CD4-positive, alpha-beta T cell treated with Interleukin-21 for 1 hour (primary cell): ENCODE measurements around the gene TSEN2.
"Not testable (repeated sequence)": the region's sequence is repeated elsewhere in the genome, so short reads cannot be mapped to it uniquely, and the experiment has no call there.

Source experiments
- DNase-seq: peaks from one replicate; pipeline ENCODE4 v3.0.0-alpha.2; 2020

Gene TSEN2

GRCh38 chr3:12484198-12484982, at the start of gene TSEN2:
Gene TSEN2, plus strand, starts transcription at chr3:12484480. Its CDS starts 5,321 bp downstream, at chr3:12489801.
- peak; percentile 96 for DNase-seq

GRCh38 chr3:12436514-12437220, 47.6 kb upstream of the TSEN2 start:
- DNase-seq: no peak

- no peak for DNase-seq
These were observed 47.1 kb upstream of the TSEN2 start for GRCh38 chr3:12437221-12437605.

GRCh38 chr3:12437861-12438260, 46.4 kb upstream of the TSEN2 start:
- no peak for DNase-seq

GRCh38 chr3:12438318-12438717, 46.0 kb upstream of the TSEN2 start:
- DNase-seq: no peak

GRCh38 chr3:12439161-12439940, 44.9 kb upstream of the TSEN2 start:
- DNase-seq: no peak

GRCh38 chr3:12440927-12441714, 43.2 kb upstream of the TSEN2 start:
- DNase-seq: no peak

- DNase-seq: no peak
These were observed 41.4 kb upstream of the TSEN2 start for GRCh38 chr3:12442654-12443501.

- no peak for DNase-seq
These were observed 40.3 kb upstream of the TSEN2 start for GRCh38 chr3:12443781-12444522.

GRCh38 chr3:12444582-12445471, 39.5 kb upstream of the TSEN2 start:
- DNase-seq: no peak

- no peak for DNase-seq
These were observed 38.6 kb upstream of the TSEN2 start for GRCh38 chr3:12445523-12446240.

GRCh38 chr3:12446298-12446697, 38.0 kb upstream of the TSEN2 start:
- no peak for DNase-seq

GRCh38 chr3:12447075-12447474, 37.2 kb upstream of the TSEN2 start:
- no peak for DNase-seq

- DNase-seq: not testable (repeated sequence)
These were observed 35.7 kb upstream of the TSEN2 start for GRCh38 chr3:12448404-12449202.

GRCh38 chr3:12449889-12450682, 34.2 kb upstream of the TSEN2 start:
- DNase-seq: no peak

- DNase-seq: no peak
These were observed 32.8 kb upstream of the TSEN2 start for GRCh38 chr3:12451481-12451880.

- no peak for DNase-seq
These were observed 32.3 kb upstream of the TSEN2 start for GRCh38 chr3:12451960-12452359.
